Fibroblast of mammary gland (primary cell): ENCODE results near the gene NRDE2.

Experiments
- DNase-seq: peaks from one replicate; pipeline ENCODE4 v3.0.0-alpha.2; 2010; ENCODE audit warnings: low read depth
- H3K4me3 ChIP-seq: 2 replicates; pipeline ENCODE4 v1.5.1; 2011; ENCODE audit warnings: low read depth, mild to moderate bottlenecking, low read length, moderate library complexity; ENCODE audit not compliant: control insufficient read depth
- TF ChIP-seq, protein P1 (sequence below): conservative IDR thresholded peaks from 2 replicates; pipeline ENCODE4 v1.5.1; 2011; ENCODE audit warnings: low read depth, low read length, inconsistent platforms; ENCODE audit not compliant: control insufficient read depth, insufficient read depth

The NRDE2 gene

DNA sequence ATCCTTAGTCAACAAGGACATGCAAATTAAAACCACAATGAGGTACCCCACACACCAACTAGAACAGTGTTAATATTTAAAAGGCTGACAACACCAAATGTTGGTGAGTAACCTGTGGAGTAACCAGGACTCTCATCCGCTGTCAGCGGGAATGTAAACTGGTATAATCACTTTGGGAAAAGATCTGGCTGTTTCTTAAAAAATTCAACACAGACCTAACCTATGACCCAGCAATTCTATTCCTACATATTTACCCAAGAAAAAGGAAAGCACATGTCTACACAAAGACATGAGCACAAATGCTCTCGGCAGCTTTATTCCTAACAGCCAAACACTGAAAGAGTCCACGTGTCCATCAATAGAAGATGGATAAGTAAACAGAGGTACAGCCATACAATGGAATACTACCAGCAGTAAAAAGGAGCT, 26.6 kb downstream of the NRDE2 start:
- TF ChIP-seq, protein P1, sequence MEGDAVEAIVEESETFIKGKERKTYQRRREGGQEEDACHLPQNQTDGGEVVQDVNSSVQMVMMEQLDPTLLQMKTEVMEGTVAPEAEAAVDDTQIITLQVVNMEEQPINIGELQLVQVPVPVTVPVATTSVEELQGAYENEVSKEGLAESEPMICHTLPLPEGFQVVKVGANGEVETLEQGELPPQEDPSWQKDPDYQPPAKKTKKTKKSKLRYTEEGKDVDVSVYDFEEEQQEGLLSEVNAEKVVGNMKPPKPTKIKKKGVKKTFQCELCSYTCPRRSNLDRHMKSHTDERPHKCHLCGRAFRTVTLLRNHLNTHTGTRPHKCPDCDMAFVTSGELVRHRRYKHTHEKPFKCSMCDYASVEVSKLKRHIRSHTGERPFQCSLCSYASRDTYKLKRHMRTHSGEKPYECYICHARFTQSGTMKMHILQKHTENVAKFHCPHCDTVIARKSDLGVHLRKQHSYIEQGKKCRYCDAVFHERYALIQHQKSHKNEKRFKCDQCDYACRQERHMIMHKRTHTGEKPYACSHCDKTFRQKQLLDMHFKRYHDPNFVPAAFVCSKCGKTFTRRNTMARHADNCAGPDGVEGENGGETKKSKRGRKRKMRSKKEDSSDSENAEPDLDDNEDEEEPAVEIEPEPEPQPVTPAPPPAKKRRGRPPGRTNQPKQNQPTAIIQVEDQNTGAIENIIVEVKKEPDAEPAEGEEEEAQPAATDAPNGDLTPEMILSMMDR: no peak
- no peak for DNase-seq
- no peak overlapping the region for H3K4me3 ChIP-seq

DNA sequence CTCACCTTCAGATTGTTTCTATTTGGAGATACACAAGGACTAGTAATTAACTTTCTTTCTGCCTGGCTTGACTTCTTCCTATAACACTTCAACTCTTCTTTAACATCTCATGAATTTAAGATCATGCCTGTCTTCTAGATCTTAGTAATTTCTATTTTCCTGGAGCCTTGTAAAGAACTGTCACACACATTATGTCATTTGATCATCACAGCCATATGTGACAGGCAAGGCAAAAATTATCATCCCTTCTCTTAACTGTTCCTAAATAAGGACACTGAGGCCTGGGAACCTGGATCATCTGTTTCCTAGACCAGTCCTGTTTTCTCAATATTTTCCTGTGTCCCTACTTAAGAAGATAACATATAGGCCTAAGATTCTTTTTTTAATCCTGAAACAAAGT, 27.2 kb downstream of the NRDE2 start:
- TF ChIP-seq, protein P1: no peak
- DNase-seq: no peak
- H3K4me3 ChIP-seq: no peak overlapping the region

DNA sequence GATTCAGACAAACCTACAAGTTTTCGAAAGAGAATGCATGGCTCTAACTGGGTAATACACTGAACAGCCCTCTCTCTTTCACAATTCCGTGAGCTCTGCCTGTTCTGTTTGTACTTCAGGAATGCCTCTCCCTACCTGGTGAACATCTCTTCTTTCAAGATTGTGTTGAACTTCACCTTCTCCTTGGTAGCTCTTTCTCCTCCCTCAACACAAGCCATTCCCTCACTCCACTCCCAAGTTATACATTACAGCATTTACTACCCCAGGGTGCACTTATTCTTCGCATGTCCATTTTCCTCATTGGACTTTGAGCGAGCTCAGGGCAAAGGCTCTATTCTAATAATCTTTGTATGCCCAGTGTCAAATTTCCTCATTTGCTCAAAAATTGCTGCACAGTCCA, 28.3 kb downstream of the NRDE2 start:
- TF ChIP-seq, protein P1: no peak
- H3K4me3 ChIP-seq: no peak overlapping the region
- DNase-seq: no peak

DNA sequence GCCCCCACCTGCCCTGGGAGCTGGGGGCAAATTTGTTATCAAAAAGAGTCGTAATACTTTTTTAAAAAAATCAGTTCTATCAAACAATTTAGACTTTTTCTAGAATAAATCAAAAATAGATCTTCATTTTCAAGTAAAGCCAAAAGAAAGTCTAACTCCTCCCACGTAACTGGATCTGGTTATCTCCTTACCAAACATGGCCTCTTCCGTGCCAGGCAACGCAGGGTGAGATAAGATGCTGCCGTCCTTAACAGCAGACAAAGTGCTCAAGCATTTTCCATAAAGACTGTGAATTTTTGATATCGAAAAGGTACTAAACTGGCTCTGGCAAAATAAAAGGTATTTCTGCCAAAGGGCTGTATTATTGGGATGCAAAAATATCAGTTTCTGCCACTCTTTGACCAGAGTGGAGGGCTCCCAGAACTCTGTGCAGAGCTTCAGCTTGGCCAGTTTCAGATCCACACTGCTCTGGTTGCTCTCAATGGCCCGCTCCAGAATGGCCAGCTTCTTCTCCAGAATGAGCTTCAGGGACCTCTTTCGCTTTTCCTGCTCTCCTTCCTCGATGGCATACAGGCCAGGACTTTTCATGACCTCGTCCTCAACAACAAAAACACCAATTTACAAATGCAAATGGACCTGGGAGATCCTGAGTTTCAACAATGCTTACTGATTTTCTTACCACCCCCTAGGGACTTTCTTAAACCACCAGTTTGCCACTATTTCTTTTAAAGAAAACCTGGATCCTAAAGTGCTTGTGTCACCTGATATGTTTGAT, 29.0 kb downstream of the NRDE2 start:
- H3K4me3 ChIP-seq: no peak overlapping the region
- TF ChIP-seq, protein P1: no peak
- DNase-seq: no peak

DNA sequence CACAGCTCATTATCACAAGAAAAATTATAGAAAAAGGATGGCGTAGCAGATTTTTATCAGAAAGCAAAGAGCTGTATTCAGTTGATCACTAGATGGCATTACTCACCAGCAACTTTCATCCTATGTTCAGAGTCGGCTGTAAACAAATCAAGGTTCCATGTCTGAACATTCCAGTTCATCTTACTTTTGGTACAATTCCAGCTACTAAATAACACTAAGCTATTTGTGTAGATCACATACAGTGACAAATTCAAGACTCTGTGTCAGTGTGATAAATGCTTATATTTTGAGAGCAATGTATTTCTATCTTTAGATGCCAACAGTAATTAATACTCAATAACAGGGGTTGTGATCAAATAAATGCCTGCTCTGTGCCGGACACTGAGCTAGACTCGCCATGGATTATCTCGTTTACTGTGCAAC, 30.1 kb downstream of the NRDE2 start:
- no peak overlapping the region for H3K4me3 ChIP-seq
- TF ChIP-seq, protein P1: peak; percentile 64
- DNase-seq: peak; percentile 77

DNA sequence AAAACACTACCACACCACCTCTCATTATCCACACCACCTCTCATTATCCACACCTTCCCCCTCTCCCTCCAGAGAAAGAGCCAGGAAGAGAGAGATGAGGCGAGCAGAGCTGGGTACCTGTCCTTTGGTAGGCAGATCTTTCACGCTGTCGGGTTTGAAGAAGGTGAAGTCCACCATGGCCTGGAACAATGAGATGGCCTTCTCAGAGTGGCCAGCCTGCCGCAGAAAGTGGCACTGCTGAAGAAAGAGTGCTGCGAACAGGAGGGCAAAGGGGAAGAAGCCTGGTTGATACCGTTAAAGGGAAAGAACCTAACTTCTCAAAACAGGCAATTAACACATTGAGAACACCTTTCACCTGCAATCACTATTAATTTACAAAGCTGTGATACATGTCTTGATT, 30.6 kb downstream of the NRDE2 start:
- TF ChIP-seq, protein P1: no peak
- H3K4me3 ChIP-seq: no peak overlapping the region
- DNase-seq: no peak

DNA sequence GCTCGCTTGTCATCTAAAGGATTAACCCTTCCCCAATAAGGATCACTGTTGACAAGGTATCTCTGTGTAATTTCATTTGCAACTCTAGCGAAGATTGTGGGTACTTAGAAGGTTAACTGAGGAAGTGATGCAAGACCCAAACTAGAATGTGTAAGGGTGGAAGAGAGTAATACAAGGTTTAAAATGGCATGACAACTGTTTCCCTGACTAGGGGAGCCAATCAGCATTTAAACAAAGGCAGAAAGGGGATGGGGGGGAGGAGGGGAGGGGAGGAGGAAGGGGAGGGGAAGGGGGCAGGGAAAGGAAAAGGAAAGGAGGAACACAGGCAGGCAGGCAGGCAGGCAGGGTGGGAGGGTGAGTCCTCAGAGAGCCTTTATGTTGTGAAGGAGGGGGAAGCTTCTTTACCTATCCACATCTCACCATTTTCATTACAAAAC, 31.1 kb downstream of the NRDE2 start:
- DNase-seq: no peak
- H3K4me3 ChIP-seq: no peak overlapping the region
- TF ChIP-seq, protein P1: no peak
